Lower leg skin (tissue), 3 donors: ENCODE results near the gene ADAMTS10.

ENCODE experiments used
- CTCF ChIP-seq, 3 donors: fragments of 450-650 bp; IDR thresholded peaks; one replicate each; pipeline ENCODE4 v1.5.1; 2016; ENCODE audit warnings: antibody characterized with exemption in 3 of 3, mild to moderate bottlenecking in 3 of 3, moderate library complexity in 2 of 3
- POLR2A ChIP-seq, 2 donors: fragments of 450-650 bp; IDR thresholded peaks; one replicate each; pipeline ENCODE4 v1.6.1; 2016 to 2017; ENCODE audit warnings: antibody characterized with exemption in 2 of 2, mild to moderate bottlenecking in 1 of 2, moderate library complexity in 1 of 2

- TF ChIP-seq CTCF (IDR thresholded peaks at IDR 0.05) (peak in 1 of 3 donors; percentile 97), POLR2A (IDR thresholded peaks at IDR 0.05) (no peak)
Measured at GRCh38 chr19:8654591-8655339, 44.2 kb upstream of the ADAMTS10 start.
